Choroid plexus epithelial cell (primary cell): ENCODE measurements around the gene GGT1.
"Not testable (repeated sequence)": the region's sequence is repeated elsewhere in the genome, so short reads cannot be mapped to it uniquely, and the experiment has no call there.

ENCODE experiments used
- DNase-seq: peaks from one replicate; pipeline ENCODE4 v3.0.0-alpha.2; 2010; ENCODE audit warnings: low read depth
- H3K4me3 ChIP-seq: 2 replicates; pipeline ENCODE4 v1.5.1; 2011; ENCODE audit warnings: low read depth, mild to moderate bottlenecking, control low read depth, low read length, moderate library complexity
- CTCF ChIP-seq: conservative IDR thresholded peaks from 2 replicates; pipeline ENCODE4 v1.5.1; 2011; ENCODE audit warnings: low read depth, mild to moderate bottlenecking, control low read depth, inconsistent platforms, low read length, moderate library complexity

GGT1 gene

GRCh38 chr22:24602847-24603769 is at the start of gene GGT1:
Gene GGT1, plus strand, starts transcription at chr22:24603193. Its CDS starts 7,889 bp downstream, at chr22:24611082.
- H3K4me3 ChIP-seq, result not testable (repeated sequence)
- DNase-seq, result peak; percentile 64

GRCh38 chr22:24553597-24554312 is 49.2 kb upstream of the GGT1 start:
- peak overlapping the region; percentile 94 for H3K4me3 ChIP-seq
- peak; percentile 41 for DNase-seq
- no peak for TF ChIP-seq CTCF

GRCh38 chr22:24554313-24555164 is 48.5 kb upstream of the GGT1 start, which contains the start of gene GUCD1:
Gene GUCD1, minus strand, starts transcription at chr22:24555138. Its CDS starts 147 bp downstream, at chr22:24554991.
- H3K4me3 ChIP-seq, result peak within 1 kb of the TSS; percentile 99
- DNase-seq, result peak; percentile 51
- TF ChIP-seq CTCF, result no peak

GRCh38 chr22:24555165-24556039 is 47.6 kb upstream of the GGT1 start, which contains the start of gene SNRPD3:
Gene SNRPD3, plus strand, starts transcription at chr22:24555999. Its CDS starts 1,676 bp downstream, at chr22:24557675.
- peak; percentile 99 for DNase-seq
- H3K4me3 ChIP-seq, result peak within 1 kb of the TSS; percentile 99
- peak; percentile 47 for TF ChIP-seq CTCF

GRCh38 chr22:24559471-24559870 is 43.5 kb upstream of the GGT1 start:
- TF ChIP-seq CTCF, result no peak
- no peak overlapping the region for H3K4me3 ChIP-seq
- DNase-seq, result no peak

- H3K4me3 ChIP-seq, result no peak overlapping the region
- no peak for TF ChIP-seq CTCF
- DNase-seq, result no peak
Observed at GRCh38 chr22:24563246-24563645, 39.7 kb upstream of the GGT1 start.
